ENCODE measurements around the gene GCKR.

GRCh38 chr2:27518782-27519113 is 22.1 kb downstream of the GCKR start:
- TF ChIP-seq CTCF (IDR thresholded peaks at IDR 0.05; ENCODE audit: low read length), result no peak
- TF ChIP-seq EZH2 (optimal IDR thresholded peaks at IDR 0.05; ENCODE audit: low read depth, low read length), result no peak
- TF ChIP-seq EZH2phosphoT487 (IDR thresholded peaks at IDR 0.05; ENCODE audit: low read length), result no peak

Data from MM.1S (cell line).